Esophagus muscularis mucosa (tissue), 4 donors: Measurements from ENCODE around the gene LGALS12. TPM values are rescaled to one million over a fixed set of nuclear protein-coding genes. Genes with fewer than 3 reads are reported as not detected.
A peak's percentile ranks its signal among the peaks of the same experiment; 100 is the strongest.

Experiments used
- DNase-seq: peaks from one replicate; pipeline ENCODE4 v3.0.0-alpha.2; 2017; ENCODE audit errors: extremely low spot score
- H3K27ac ChIP-seq, 4 donors: fragments of 200-600 bp; sonication (generic); replicated peaks in 1 of 4; 1 replicate in 3 of 4; 2 replicates in 1 of 4; pipeline ENCODE4 v1.5.1; 2016 to 2019; ENCODE audit warnings: mild to moderate bottlenecking in 1 of 4
- H3K27me3 ChIP-seq, 4 donors: fragments of 200-600 bp; sonication (generic); one replicate each; pipeline versions ENCODE4 v1.5.1 to v1.6.0; 2016 to 2019
- H3K36me3 ChIP-seq, 4 donors: fragments of 200-600 bp; sonication (generic); one replicate each; pipeline ENCODE4 v1.5.1; 2016 to 2019
- H3K4me1 ChIP-seq, 4 donors: fragments of 200-600 bp; sonication (generic); one replicate each; pipeline ENCODE4 v1.5.1; 2016 to 2019
- H3K4me3 ChIP-seq, 4 donors: fragments of 200-600 bp; sonication (generic); 1 replicate in 2 of 4; 2 replicates in 2 of 4; pipeline ENCODE4 v1.5.1; 2016 to 2019; ENCODE audit warnings: mild to moderate bottlenecking in 4 of 4, moderate library complexity in 1 of 4
- H3K9me3 ChIP-seq, 4 donors: fragments of 200-600 bp; sonication (generic); 1 replicate in 3 of 4; 2 replicates in 1 of 4; pipeline ENCODE4 v1.5.1; 2016 to 2019
- EP300 ChIP-seq: sonication (generic); formaldehyde crosslinking; IDR thresholded peaks from one replicate; pipeline ENCODE4 v1.6.1; 2017; ENCODE audit warnings: antibody characterized with exemption
- POLR2A ChIP-seq: fragments of 450-650 bp; IDR thresholded peaks from one replicate; pipeline ENCODE4 v1.6.1; 2017; ENCODE audit warnings: antibody characterized with exemption, moderate library complexity, mild to moderate bottlenecking, low read depth
- POLR2AphosphoS5 ChIP-seq, 2 donors: sonication (generic); formaldehyde crosslinking; IDR thresholded peaks; one replicate each; pipeline ENCODE4 v1.6.1; 2017; ENCODE audit warnings: antibody characterized with exemption in 2 of 2
- WGBS: methylation state at CpG from one replicate; pipeline ENCODE4 v1.1.5; 2018; 5-methylcytosine and 5-hydroxymethylcytosine counted together
- intact Hi-C: fragments of 100-400 bp; cut with DNase I; formaldehyde crosslinking; loops from one replicate; pipeline ENCODE4 v1.15.1; 2023
- total RNA-seq, 4 donors: library from RNA; depleted of rRNA; stranded (reverse); fragments of >200 nt; gene quantifications; one replicate each; pipeline versions ENCODE4 v1.1.0 to v1.2.1, GENCODE V29; 2016
- TF ChIP-seq, protein P1 (sequence below), 3 experiments: fragments of 200-600 bp in 2 of 3; fragments of 450-650 bp in 1 of 3; sonication (generic) in 2 of 3; IDR thresholded peaks; one replicate each; pipeline ENCODE4 v1.5.1; 2017 to 2019; ENCODE audit warnings: antibody characterized with exemption in 3 of 3, mild to moderate bottlenecking in 2 of 3, moderate library complexity in 1 of 3

LGALS12 gene
- total RNA-seq, 4 donors from 2014 or later = not detected

DNA sequence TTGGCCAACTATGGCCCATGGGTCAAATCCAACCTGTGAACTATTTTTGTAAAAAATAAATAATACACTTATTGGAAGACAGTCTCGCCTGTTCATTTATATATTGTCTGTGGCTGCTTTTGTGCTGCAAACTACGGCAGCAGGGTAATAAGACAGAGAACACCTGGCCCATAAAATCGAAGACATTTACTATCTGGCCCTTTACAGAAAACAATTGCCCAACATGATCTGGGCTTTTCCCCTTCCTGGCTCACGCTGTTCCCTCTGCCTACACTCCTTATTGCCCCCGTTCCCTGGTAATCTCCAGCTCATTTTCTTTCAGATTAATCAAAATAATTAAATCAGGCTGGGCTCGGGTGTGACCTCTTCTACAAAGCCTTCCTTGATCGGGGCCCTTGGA is 51.7 kb downstream of the LGALS12 start:
- Histone ChIP-seq H3K27me3 (no peaks in the 10 kb centered on the region), H3K9me3 (no peaks in the 10 kb centered on the region), H3K36me3 (no peaks in the 10 kb centered on the region), H3K4me1 (peaks cover 0 to 3% (median 0%) of the 10 kb centered on the region in 4 donors), H3K4me3 (no peak overlapping the region), H3K27ac (no peak overlapping the region)
- DNase-seq = no peak
- TF ChIP-seq EP300 (no peak), POLR2AphosphoS5 (IDR thresholded peaks at IDR 0.05) (no peak), POLR2A (no peak)
- TF ChIP-seq, protein P1, sequence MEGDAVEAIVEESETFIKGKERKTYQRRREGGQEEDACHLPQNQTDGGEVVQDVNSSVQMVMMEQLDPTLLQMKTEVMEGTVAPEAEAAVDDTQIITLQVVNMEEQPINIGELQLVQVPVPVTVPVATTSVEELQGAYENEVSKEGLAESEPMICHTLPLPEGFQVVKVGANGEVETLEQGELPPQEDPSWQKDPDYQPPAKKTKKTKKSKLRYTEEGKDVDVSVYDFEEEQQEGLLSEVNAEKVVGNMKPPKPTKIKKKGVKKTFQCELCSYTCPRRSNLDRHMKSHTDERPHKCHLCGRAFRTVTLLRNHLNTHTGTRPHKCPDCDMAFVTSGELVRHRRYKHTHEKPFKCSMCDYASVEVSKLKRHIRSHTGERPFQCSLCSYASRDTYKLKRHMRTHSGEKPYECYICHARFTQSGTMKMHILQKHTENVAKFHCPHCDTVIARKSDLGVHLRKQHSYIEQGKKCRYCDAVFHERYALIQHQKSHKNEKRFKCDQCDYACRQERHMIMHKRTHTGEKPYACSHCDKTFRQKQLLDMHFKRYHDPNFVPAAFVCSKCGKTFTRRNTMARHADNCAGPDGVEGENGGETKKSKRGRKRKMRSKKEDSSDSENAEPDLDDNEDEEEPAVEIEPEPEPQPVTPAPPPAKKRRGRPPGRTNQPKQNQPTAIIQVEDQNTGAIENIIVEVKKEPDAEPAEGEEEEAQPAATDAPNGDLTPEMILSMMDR (IDR thresholded peaks at IDR 0.05) = no peak
- 72% methylated on average over 7 of the region's 7 CpGs for WGBS
- intact Hi-C loops = no loop called here

- H3K27me3 ChIP-seq = no peaks in the 10 kb centered on the region
- WGBS = 100% methylated on average over 4 of the region's 7 CpGs
- H3K4me1 ChIP-seq = peaks cover 0 to 3% (median 0%) of the 10 kb centered on the region in 4 donors
- TF ChIP-seq, protein P1 (IDR thresholded peaks at IDR 0.05) = no peak
- no peak for TF ChIP-seq EP300
- TF ChIP-seq POLR2A = no peak
- TF ChIP-seq POLR2AphosphoS5 (IDR thresholded peaks at IDR 0.05) = no peak
- H3K27ac ChIP-seq = no peak overlapping the region
- no peaks in the 10 kb centered on the region for H3K9me3 ChIP-seq
- DNase-seq = no peak
- intact Hi-C loops = no loop called here
- no peak overlapping the region for H3K4me3 ChIP-seq
- no peaks in the 10 kb centered on the region for H3K36me3 ChIP-seq
These were observed 52.7 kb downstream of the LGALS12 start for GRCh38 chr11:63558459-63559157.

GRCh38 chr11:63560506-63561180 is 54.8 kb downstream of the LGALS12 start:
- no peak overlapping the region for H3K27ac ChIP-seq
- TF ChIP-seq, protein P1 (IDR thresholded peaks at IDR 0.05) = no peak
- TF ChIP-seq POLR2A (no peak), POLR2AphosphoS5 (IDR thresholded peaks at IDR 0.05) (no peak), EP300 (no peak)
- WGBS = 80% methylated on average over 7 of the region's 7 CpGs
- no peaks in the 10 kb centered on the region for H3K27me3 ChIP-seq
- H3K4me1 ChIP-seq = peaks cover 0 to 3% (median 0%) of the 10 kb centered on the region in 4 donors
- H3K36me3 ChIP-seq = no peaks in the 10 kb centered on the region
- DNase-seq = peak; percentile 34
- intact Hi-C loops = no loop called here
- no peaks in the 10 kb centered on the region for H3K9me3 ChIP-seq
- H3K4me3 ChIP-seq = no peak overlapping the region

DNA sequence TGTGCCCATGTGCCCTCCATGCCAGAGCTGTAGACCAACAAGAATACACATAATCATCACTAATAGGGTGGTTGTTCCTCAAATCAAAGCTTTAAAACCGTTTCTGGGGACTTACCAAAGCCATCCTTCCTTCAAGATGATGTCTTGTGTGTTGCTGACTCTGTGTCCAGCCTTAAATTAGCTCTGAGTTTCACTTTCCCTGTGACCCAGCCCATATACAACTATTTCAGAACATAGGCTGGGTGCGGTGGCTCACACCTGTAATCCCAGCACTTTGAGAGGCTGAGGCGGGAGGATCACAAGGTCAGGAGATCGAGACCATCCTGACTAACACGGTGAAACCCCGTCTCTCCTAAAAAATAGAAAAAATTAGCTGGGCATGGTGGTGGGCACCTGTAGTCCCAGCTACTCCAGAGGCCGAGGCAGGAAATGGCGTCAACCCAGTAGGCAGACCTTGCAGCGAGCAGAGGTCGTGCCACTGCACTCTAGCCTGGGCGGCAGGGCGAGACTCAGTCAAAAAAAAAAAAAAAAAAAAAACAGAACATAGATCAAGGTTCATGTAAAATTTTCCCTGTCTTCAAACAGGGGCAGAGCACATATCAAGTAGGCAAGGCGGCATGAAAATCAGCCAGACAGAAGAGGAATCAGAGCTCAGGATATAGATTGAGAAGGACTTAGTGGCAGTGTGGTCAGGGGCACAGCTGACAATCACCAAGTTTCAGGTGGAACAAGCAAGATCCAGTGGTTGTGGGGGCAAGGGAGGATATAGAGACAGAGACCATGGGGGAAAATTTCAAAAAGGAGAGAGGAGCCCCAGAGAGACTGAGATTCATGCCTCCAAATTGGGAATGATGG is 57.5 kb downstream of the LGALS12 start, which contains the start of gene PLAAT2:
Gene PLAAT2 (minus strand): TSS at position 179 of the 855 bp plus-strand sequence. CDS start 55 bp downstream, at position 124.
- H3K4me1 ChIP-seq = peaks cover 11 to 15% (median 13%) of the 10 kb centered on the region in 4 donors
- H3K27me3 ChIP-seq = no peaks in the 10 kb centered on the region
- H3K27ac ChIP-seq = no peak within 1 kb of the TSS
- WGBS = 95% methylated on average over 13 of the region's 13 CpGs
- TF ChIP-seq EP300 = no peak
- TF ChIP-seq POLR2AphosphoS5 (IDR thresholded peaks at IDR 0.05) = no peak
- TF ChIP-seq, protein P1 (IDR thresholded peaks at IDR 0.05) = no peak
- no peak for TF ChIP-seq POLR2A
- no peaks in the 10 kb centered on the region for H3K36me3 ChIP-seq
- DNase-seq = no peak
- no peak within 1 kb of the TSS for H3K4me3 ChIP-seq
- intact Hi-C loops = no loop called here
- no peaks in the 10 kb centered on the region for H3K9me3 ChIP-seq
